ENCODE data around the gene NCLN.
"Not testable (repeated sequence)": the region's sequence is repeated elsewhere in the genome, so short reads cannot be mapped to it uniquely, and the experiment has no call there.

The NCLN gene

DNA sequence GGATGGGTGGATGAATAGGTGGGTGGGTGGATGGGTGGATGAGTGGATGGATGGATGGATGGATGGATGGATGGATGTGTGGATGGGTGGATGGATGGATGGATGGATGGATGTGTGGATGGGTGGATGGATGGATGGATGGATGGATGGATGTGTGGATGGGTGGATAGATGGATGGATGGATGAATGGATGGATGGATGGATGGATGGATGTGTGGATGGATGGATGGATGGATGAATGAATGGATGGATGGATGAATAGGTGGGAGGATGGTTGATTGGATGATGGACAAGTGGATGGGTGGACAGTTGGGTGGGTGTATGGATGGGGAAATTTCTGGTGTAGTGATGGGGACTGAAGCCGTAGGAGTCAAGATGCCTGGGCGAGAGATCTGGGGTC is 49.9 kb downstream of the NCLN start:
- DNase-seq; in situ Hi-C loops (cut with HindIII; ENCODE audit: low pct_ligation_motif_present, low pct_unique_long_range_greater_than_20kb, low sequenced_read_pairs): not testable (repeated sequence)

DNA sequence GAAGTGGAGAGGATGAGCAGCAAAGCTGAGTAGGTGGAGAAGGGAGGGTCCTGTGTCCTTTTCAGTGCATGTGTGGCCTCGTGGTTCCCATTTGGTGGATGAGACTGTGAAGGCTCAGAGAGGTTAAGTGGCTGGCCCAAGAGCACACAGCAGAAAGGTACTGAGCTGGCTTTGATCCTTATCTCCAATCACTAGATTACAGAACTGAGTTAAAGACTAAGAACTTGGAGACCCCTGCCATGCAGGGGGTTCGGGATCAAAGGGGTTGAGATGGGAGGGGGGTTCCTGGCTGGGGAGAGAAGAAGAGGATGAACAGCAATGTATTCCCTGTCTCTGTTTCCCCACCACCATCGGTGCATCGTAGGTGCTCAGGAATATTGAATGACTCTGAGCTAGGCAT is 50.5 kb downstream of the NCLN start:
- in situ Hi-C loops (cut with HindIII; ENCODE audit: low pct_ligation_motif_present, low pct_unique_long_range_greater_than_20kb, low sequenced_read_pairs) = no loop called here
- no peak for DNase-seq

DNA sequence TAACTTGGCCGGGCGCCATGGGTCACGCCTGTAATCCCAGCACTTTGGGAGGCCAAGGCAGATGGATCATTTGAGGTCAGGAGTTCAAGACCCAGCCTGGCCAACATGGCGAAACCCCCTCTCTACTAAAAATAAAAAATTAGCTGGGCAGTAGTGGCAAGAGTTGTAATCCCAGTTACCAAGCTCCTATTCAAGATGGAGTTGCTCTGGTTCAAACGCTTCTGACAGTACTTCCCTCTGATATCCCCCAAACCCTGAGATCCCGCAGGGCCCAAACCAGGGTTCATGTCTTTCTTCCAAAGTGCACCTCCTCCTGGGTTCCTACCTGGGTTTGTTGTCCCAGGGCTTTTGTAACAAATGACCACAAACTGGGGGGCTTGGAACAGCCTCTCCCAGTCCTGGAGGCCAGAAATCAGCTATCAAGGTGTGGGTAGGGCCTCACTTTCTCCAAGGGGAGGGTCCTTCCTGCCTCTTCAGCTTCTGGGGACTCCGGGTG is 52.4 kb downstream of the NCLN start:
- in situ Hi-C loops (cut with HindIII; ENCODE audit: low pct_ligation_motif_present, low pct_unique_long_range_greater_than_20kb, low sequenced_read_pairs) = no loop called here
- DNase-seq = no peak

DNA sequence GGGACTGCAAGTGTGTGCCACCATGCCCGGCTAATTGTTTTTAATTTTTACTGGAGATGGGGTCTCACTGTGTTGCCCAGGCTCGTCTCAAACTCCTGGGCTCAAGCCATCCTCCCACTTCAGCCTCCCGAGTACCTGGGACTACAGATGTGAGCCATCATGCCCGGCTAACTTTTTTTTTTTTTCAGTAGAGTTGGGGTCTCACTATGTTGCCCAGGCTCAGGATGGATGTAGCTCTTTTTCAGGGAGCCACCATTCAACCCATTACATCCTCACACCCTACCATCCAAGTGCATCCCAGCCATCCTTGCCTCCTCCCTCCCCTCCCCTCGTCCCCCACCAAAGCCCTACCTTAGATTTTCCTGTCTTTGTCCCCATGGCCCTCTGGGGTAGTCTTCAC is 53.6 kb downstream of the NCLN start:
- in situ Hi-C loops (cut with HindIII; ENCODE audit: low pct_ligation_motif_present, low pct_unique_long_range_greater_than_20kb, low sequenced_read_pairs) = no loop called here
- DNase-seq = no peak

DNA sequence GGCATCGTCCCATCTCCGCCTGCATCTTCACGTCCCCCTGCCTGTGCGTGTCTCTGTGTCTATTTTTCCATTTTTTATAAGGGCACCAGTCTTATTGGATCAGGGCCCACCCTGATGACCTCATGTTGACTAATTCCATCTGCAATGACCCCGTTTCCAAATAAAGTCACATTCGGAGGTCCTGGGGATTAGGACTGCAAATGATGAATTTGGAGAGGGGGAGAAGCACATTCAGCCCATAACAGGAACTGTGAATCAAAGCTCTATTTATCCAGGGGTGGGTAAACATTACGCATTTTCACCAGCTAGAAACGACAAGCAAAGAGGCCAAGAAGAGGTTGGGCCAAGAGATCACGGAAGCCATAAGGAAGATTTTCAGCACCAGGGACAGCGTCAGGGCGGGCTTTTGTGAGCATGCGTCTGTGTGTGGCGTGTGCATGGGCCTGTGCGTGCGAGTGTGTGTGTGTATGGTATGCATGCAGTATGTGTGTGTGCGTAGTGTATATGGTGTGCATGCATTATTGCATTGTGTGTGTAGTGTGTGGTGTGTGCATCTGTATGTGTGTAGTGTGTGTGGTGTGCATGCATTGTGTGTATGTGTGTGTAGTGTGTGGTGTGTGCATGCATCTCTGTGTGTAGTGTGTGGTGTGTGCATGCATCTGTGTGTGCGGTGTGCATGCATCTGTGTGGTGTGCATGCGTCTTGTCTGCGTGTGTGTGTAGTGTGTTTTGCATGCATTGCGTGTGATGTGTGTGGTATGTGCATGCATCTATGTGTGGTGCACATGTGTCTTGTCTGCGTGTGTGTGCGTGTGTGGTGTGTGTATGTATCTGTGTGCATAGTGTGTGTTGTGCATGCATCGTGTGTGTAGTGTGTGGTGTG is 58.3 kb downstream of the NCLN start:
- in situ Hi-C loops (cut with HindIII; ENCODE audit: low pct_ligation_motif_present, low pct_unique_long_range_greater_than_20kb, low sequenced_read_pairs) = no loop called here
- DNase-seq = peak; percentile 54

DNA sequence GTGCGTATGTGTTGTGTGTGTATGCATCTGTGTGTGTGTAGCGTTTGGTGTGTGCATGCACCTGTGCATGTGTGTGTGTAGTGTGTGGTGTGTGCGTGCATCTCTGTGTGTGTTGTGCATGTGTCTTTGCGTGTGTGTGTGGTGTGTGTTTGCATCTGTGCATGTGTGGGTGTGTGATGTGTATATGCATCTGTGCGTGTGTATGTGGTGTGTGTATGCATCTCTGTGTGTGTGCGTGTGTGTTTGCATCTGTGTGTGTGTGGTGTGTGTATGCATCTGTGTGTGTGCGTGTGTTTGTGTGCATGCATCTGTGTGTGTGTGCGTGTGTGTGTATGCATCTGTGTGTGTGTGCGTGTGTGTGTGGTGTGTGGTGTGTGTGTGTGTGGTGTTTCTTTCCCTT is 59.3 kb downstream of the NCLN start:
- no peak for DNase-seq
- in situ Hi-C loops (cut with HindIII; ENCODE audit: low pct_ligation_motif_present, low pct_unique_long_range_greater_than_20kb, low sequenced_read_pairs) = no loop called here

DNA sequence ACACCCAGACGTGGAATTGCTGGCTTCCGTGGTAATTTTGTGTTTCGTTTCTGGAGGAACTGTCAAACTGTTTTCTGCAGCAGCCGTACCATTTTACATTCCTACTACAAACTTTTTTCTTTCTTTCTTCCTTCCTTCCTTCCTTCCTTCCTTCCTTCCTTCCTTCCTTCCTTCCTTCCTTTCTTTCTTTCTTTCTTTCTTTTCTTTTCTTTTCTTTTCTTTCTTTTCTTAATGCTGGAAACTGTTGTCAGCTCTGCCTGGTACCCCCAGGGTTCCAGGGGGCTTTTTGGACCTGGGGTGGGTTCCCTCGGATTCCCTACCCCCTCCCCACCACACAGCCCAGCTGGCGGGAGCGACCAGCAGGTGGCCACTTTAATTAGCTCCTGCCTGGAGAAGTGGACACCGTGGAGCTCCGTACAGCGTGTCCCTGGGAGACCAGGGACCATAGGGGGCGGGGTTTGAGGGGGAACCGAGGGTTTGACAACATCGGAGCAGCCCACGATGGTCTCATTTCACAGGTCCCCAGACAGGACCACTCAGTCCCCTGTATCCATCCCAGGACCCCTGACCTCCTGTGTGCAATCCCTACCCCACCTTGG is 63.1 kb downstream of the NCLN start:
- no peak for DNase-seq
- in situ Hi-C loops (cut with HindIII; ENCODE audit: low pct_ligation_motif_present, low pct_unique_long_range_greater_than_20kb, low sequenced_read_pairs) = no loop called here

DNA sequence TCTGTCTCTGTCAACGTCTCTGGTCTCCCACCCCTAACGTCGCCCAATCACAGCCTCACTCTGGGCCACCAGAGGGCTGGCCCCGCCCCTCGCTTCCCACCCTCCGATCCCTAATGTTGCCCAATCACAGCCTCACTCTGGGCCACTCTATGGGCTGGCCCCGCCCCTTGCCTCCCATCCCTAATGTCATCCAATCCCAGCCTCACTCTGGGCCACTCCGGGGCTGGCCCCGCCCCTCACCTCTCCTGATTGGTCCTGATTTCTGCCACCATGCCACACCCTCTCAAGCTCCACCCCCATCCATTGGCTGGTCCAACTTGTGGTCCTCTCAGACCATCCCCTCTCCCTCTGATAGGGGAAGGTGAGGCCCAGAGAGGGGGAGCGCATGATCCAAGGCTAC is 63.7 kb downstream of the NCLN start:
- no peak for DNase-seq
- in situ Hi-C loops (cut with HindIII; ENCODE audit: low pct_ligation_motif_present, low pct_unique_long_range_greater_than_20kb, low sequenced_read_pairs) = no loop called here

DNA sequence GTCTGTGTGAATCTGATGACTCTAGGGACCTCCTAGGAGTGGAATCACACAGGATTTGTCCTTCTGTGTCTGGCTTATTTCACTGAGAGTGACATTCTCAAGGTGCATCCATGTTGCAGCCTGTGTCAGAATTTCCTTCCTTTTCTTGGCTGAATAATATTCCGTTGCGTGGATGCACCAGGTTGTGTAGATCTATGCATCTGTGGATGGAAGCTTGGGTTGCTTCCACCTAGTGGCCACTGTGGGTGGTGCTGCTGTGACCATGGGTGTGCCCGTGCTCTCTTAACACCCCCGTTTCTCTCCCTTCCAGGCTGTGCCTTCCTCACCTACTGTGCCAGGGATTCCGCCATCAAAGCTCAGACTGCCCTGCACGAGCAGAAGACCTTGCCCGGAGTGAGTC is 64.9 kb downstream of the NCLN start:
- peak; percentile 37 for DNase-seq
- in situ Hi-C loops (cut with HindIII; ENCODE audit: low pct_ligation_motif_present, low pct_unique_long_range_greater_than_20kb, low sequenced_read_pairs) = no loop called here

DNA sequence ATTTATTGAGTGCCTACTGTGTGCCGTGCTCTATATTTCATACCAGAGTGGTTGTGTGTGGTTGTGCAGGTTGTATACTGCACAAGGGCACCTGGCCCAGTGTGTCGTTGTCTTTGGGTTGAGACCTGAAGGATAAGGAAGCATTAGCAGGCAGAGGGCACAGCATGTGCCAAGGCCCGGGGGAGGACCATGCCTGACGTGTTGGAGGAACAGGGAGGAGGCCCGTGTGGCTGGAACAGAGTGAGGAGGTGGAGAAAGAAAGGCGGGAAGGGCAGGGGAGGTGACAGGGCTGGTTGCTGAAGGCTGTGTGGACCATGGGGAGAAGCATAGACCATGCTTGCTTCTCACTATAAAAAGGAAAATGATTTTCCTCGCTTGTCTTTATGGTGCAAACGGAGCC is 65.5 kb downstream of the NCLN start:
- no peak for DNase-seq
- in situ Hi-C loops (cut with HindIII; ENCODE audit: low pct_ligation_motif_present, low pct_unique_long_range_greater_than_20kb, low sequenced_read_pairs) = no loop called here

DNA sequence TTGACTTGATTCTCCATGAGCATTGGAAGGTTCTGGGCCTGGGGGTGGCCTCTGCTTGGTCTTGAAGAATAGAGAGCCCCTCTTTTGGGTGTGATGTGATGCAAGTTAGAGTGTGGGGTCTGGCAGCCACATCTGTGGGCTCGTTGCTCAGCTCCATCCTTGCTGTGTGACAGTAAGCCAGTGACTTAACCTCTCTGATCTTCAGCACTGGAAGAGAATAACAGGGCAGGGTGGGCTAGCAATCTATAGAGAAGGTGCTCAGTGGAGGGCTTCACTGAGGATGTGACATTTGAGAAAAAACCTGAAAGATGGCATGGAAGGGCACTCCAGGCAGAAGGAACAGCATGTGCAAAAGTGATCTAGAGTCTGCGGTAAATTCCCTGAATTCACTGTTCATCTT is 66.9 kb downstream of the NCLN start:
- in situ Hi-C loops (cut with HindIII; ENCODE audit: low pct_ligation_motif_present, low pct_unique_long_range_greater_than_20kb, low sequenced_read_pairs) = no loop called here
- no peak for DNase-seq

DNA sequence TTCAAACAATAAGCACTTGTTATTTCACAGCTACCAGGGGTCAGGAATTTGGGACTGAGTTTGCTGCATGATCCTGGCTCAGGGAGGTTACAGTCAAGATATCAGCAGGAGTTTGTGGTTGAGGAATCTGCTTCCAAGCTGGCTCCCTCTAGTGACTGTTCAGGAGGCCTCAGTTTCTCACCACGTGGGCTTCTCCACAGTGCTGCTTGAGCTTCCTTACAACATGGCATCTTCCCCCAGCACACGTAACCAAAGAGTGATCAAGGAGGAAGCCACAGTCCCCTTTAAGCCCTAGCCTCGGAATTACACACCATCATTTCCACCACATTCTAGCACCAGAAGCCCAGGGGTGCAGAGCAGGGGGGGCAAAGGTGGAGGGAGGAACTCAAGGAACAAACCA is 67.5 kb downstream of the NCLN start:
- in situ Hi-C loops (cut with HindIII; ENCODE audit: low pct_ligation_motif_present, low pct_unique_long_range_greater_than_20kb, low sequenced_read_pairs) = no loop called here
- DNase-seq = no peak

DNA sequence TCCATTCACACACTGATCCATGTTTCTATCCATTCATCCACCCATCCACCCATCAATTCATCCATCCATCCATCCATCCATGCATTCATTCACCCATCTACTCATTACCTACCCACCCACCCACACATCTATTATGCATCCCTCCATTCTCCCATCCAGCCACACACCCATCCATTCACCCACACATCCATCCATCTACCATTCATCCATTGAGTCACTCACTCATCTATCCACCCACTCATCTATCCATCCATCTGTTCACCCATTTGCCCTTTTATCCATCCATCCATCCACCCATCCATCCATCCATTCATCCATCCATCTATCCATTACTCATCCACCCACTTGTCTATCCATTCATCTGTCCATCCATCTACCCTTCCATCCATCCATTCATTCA is 68.8 kb downstream of the NCLN start:
- in situ Hi-C loops (cut with HindIII; ENCODE audit: low pct_ligation_motif_present, low pct_unique_long_range_greater_than_20kb, low sequenced_read_pairs) = no loop called here

DNA sequence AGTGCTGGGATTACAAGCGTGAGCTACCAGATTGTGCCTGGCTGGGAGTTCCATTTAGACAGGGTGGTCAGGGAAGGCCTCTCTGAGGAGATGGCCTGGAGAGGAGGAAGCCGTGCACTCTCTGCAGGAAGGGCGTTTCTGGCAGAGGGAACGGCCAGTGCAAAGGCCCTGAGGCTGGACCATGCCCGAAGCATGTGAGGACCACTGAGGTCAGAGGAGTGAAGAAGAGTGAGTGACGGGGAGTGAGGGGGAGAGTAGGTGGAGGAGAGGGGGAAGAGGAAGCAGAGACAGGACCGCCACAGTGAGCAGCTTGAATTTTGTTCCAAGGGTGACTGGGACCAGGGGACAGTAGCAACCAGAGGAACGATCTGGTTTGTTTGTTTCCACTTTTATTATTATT is 71.3 kb downstream of the NCLN start:
- no peak for DNase-seq
- in situ Hi-C loops (cut with HindIII; ENCODE audit: low pct_ligation_motif_present, low pct_unique_long_range_greater_than_20kb, low sequenced_read_pairs) = no loop called here

More for the DNA sequence above, 68.8 kb downstream of the NCLN start:
- DNase-seq = no peak

Measured in ACHN (cell line).